Prostate gland (tissue), 2 donors: Measurements from ENCODE around the gene ACSS3.

Experiments used
- POLR2A ChIP-seq: fragments of 450-650 bp; IDR thresholded peaks from one replicate; pipeline ENCODE4 v1.6.1; 2016; ENCODE audit warnings: antibody characterized with exemption, mild to moderate bottlenecking
- POLR2AphosphoS5 ChIP-seq: sonication (generic); formaldehyde crosslinking; IDR thresholded peaks from one replicate; pipeline ENCODE4 v1.6.1; 2017; ENCODE audit warnings: antibody characterized with exemption
- TF ChIP-seq, protein P1 (sequence below), 4 experiments: fragments of 200-600 bp in 2 of 4; fragments of 450-650 bp in 2 of 4; sonication (generic) in 2 of 4; IDR thresholded peaks; 1 replicate in 3 of 4; 2 replicates in 1 of 4; pipeline ENCODE4 v1.5.1; 2016 to 2019; ENCODE audit warnings: antibody characterized with exemption in 4 of 4, mild to moderate bottlenecking in 2 of 4, moderate library complexity in 2 of 4

DNA sequence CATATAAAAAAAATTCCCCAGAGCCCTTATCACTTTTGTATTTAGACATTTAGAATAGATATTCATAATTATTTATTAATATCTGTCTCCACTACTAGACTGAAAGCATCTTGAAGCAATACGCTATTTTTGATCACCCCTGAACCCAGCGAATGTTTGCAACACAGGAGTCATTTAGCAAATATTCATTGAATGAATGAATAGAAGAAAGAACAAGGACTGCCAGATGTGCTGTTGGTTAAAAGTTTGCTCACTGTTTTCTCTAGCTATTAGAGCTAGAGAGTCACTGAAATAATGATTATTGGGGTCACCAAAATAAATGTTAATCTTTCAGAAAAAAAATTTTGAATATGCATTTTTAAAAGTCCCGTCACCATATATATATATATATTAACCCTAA, 174.3 kb downstream of the ACSS3 start:
- TF ChIP-seq, protein P1, sequence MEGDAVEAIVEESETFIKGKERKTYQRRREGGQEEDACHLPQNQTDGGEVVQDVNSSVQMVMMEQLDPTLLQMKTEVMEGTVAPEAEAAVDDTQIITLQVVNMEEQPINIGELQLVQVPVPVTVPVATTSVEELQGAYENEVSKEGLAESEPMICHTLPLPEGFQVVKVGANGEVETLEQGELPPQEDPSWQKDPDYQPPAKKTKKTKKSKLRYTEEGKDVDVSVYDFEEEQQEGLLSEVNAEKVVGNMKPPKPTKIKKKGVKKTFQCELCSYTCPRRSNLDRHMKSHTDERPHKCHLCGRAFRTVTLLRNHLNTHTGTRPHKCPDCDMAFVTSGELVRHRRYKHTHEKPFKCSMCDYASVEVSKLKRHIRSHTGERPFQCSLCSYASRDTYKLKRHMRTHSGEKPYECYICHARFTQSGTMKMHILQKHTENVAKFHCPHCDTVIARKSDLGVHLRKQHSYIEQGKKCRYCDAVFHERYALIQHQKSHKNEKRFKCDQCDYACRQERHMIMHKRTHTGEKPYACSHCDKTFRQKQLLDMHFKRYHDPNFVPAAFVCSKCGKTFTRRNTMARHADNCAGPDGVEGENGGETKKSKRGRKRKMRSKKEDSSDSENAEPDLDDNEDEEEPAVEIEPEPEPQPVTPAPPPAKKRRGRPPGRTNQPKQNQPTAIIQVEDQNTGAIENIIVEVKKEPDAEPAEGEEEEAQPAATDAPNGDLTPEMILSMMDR (IDR thresholded peaks at IDR 0.05), result no peak
- TF ChIP-seq POLR2A, result no peak
- no peak for TF ChIP-seq POLR2AphosphoS5
